Spleen (tissue), 7 donors: ENCODE results near the gene NRROS.

ENCODE experiments used
- POLR2A ChIP-seq, 3 donors: fragments of 450-650 bp; IDR thresholded peaks; one replicate each; pipeline ENCODE4 v1.5.1; 2017; ENCODE audit warnings: antibody characterized with exemption in 3 of 3, mild to moderate bottlenecking in 1 of 3
- POLR2AphosphoS5 ChIP-seq, 3 donors: sonication (generic); formaldehyde crosslinking; IDR thresholded peaks; one replicate each; pipeline ENCODE4 v1.5.1; 2017; ENCODE audit warnings: antibody characterized with exemption in 3 of 3
- TF ChIP-seq, protein P1 (sequence below), 11 experiments: fragments of 200-600 bp in 7 of 11; fragments of 450-650 bp in 4 of 11; sonication (generic) in 4 of 11; IDR thresholded peaks in 8 of 11; conservative IDR thresholded peaks in 3 of 11; 1 replicate in 7 of 11; 2 replicates in 4 of 11; pipeline versions ENCODE4 v1.4.0 to v1.8.0; 2016 to 2021; ENCODE audit warnings: antibody characterized with exemption in 11 of 11, inconsistent platforms in 4 of 11, mild to moderate bottlenecking in 1 of 11
- donor health status: DM: no; HTN: no; CAD: no; lungs with moderate emphysema.
- donor health status: DM: no; HTN: no; CAD: no.
- donor health status: DM: no; HTN: no; CAD: no.

DNA sequence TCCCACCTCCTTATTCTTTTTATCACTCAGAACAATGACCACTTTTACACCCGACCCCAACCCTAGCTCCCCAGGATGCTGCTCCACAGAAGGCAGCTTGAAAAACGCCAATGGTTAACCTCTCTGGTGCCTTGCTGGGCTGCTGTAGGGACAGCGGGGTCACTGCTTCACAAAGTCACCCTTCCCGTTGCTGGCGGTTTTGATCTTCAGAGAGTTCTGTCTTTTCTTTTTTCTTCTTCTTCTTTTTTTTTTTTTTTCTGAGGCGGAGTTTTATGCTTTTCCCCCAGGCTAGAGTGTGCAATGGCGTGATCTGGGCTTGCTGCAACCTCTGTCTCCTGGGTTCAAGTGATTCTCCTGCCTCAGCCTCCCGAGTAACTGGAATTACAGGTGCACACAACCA lies 51.9 kb downstream of the NRROS start:
- TF ChIP-seq, protein P1, sequence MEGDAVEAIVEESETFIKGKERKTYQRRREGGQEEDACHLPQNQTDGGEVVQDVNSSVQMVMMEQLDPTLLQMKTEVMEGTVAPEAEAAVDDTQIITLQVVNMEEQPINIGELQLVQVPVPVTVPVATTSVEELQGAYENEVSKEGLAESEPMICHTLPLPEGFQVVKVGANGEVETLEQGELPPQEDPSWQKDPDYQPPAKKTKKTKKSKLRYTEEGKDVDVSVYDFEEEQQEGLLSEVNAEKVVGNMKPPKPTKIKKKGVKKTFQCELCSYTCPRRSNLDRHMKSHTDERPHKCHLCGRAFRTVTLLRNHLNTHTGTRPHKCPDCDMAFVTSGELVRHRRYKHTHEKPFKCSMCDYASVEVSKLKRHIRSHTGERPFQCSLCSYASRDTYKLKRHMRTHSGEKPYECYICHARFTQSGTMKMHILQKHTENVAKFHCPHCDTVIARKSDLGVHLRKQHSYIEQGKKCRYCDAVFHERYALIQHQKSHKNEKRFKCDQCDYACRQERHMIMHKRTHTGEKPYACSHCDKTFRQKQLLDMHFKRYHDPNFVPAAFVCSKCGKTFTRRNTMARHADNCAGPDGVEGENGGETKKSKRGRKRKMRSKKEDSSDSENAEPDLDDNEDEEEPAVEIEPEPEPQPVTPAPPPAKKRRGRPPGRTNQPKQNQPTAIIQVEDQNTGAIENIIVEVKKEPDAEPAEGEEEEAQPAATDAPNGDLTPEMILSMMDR (IDR thresholded peaks at IDR 0.05 in 8 of 11, conservative IDR thresholded peaks at IDR 0.05 in 3 of 11) = no peak
- TF ChIP-seq POLR2AphosphoS5 (IDR thresholded peaks at IDR 0.05) (no peak), POLR2A (IDR thresholded peaks at IDR 0.05) (no peak)
